Ishikawa (cell line): ENCODE results near the gene RND3.

Experiments
- CEBPB ChIP-seq: IDR thresholded peaks from 2 replicates; pipeline ENCODE4 v1.6.1; 2012
- CREB1 ChIP-seq: IDR thresholded peaks from 2 replicates; pipeline ENCODE4 v1.6.1; 2012; ENCODE audit warnings: low read depth
- EGR1 ChIP-seq: IDR thresholded peaks from 2 replicates; pipeline ENCODE4 v1.6.1; 2012
- EP300 ChIP-seq: IDR thresholded peaks from 2 replicates; pipeline ENCODE4 v1.6.1; 2012; ENCODE audit warnings: borderline replicate concordance
- FOXM1 ChIP-seq: IDR thresholded peaks from 2 replicates; pipeline ENCODE4 v1.6.1; 2012; ENCODE audit warnings: low read depth, borderline replicate concordance
- NFIC ChIP-seq: IDR thresholded peaks from 2 replicates; pipeline ENCODE4 v1.6.1; 2012
- RAD21 ChIP-seq: IDR thresholded peaks from 2 replicates; pipeline ENCODE4 v1.6.1; 2012; ENCODE audit warnings: low read depth
- TAF1 ChIP-seq: IDR thresholded peaks from 2 replicates; pipeline ENCODE4 v1.6.1; 2012; ENCODE audit warnings: low read depth, mild to moderate bottlenecking
- TCF12 ChIP-seq: IDR thresholded peaks from 2 replicates; pipeline ENCODE4 v1.6.1; 2012; ENCODE audit warnings: low read depth
- TEAD4 ChIP-seq: IDR thresholded peaks from 2 replicates; pipeline ENCODE4 v1.6.1; 2012
- YY1 ChIP-seq: IDR thresholded peaks from 2 replicates; pipeline ENCODE4 v1.6.1; 2012; ENCODE audit warnings: low read depth
- ZBTB7A ChIP-seq: IDR thresholded peaks from 2 replicates; pipeline ENCODE4 v1.6.1; 2012; ENCODE audit warnings: low read depth
- TF ChIP-seq, protein P1 (sequence below): IDR thresholded peaks from 2 replicates; pipeline ENCODE4 v1.6.1; 2012; ENCODE audit warnings: low read depth, mild to moderate bottlenecking
- TF ChIP-seq, protein P2 (sequence below): IDR thresholded peaks from 2 replicates; pipeline ENCODE4 v1.6.1; 2012
- TF ChIP-seq, protein P3 (sequence below): IDR thresholded peaks from 2 replicates; pipeline ENCODE4 v1.6.1; 2012

Gene RND3

DNA sequence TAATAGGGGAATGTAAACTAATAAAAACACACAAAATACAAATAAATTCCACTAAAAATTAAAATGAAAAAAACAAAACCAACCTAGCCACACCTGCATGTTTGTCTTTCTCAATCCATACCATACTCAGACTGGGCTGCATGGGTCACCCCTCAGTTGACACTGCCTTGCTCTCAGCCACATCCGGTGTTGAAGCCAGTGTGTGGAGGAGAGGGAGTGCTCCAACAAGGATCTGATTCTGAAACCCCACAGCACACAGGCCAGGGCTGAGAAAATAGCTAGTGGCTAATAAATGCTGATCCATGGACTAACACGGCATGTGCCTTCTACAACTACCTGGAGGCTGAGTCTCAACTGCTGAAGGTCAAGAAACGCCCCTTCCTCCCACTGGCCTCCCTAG, 13.7 kb downstream of the RND3 start:
- TF ChIP-seq EGR1 (no peak), NFIC (no peak), CEBPB (no peak), TEAD4 (no peak), FOXM1 (no peak), TCF12 (no peak), ZBTB7A (no peak), EP300 (no peak), YY1 (no peak), RAD21 (no peak), TAF1 (no peak), CREB1 (no peak)
- TF ChIP-seq, protein P1, sequence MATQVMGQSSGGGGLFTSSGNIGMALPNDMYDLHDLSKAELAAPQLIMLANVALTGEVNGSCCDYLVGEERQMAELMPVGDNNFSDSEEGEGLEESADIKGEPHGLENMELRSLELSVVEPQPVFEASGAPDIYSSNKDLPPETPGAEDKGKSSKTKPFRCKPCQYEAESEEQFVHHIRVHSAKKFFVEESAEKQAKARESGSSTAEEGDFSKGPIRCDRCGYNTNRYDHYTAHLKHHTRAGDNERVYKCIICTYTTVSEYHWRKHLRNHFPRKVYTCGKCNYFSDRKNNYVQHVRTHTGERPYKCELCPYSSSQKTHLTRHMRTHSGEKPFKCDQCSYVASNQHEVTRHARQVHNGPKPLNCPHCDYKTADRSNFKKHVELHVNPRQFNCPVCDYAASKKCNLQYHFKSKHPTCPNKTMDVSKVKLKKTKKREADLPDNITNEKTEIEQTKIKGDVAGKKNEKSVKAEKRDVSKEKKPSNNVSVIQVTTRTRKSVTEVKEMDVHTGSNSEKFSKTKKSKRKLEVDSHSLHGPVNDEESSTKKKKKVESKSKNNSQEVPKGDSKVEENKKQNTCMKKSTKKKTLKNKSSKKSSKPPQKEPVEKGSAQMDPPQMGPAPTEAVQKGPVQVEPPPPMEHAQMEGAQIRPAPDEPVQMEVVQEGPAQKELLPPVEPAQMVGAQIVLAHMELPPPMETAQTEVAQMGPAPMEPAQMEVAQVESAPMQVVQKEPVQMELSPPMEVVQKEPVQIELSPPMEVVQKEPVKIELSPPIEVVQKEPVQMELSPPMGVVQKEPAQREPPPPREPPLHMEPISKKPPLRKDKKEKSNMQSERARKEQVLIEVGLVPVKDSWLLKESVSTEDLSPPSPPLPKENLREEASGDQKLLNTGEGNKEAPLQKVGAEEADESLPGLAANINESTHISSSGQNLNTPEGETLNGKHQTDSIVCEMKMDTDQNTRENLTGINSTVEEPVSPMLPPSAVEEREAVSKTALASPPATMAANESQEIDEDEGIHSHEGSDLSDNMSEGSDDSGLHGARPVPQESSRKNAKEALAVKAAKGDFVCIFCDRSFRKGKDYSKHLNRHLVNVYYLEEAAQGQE = no peak
- TF ChIP-seq, protein P2, sequence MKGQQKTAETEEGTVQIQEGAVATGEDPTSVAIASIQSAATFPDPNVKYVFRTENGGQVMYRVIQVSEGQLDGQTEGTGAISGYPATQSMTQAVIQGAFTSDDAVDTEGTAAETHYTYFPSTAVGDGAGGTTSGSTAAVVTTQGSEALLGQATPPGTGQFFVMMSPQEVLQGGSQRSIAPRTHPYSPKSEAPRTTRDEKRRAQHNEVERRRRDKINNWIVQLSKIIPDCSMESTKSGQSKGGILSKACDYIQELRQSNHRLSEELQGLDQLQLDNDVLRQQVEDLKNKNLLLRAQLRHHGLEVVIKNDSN = no peak
- TF ChIP-seq, protein P3, sequence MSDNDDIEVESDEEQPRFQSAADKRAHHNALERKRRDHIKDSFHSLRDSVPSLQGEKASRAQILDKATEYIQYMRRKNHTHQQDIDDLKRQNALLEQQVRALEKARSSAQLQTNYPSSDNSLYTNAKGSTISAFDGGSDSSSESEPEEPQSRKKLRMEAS = no peak

DNA sequence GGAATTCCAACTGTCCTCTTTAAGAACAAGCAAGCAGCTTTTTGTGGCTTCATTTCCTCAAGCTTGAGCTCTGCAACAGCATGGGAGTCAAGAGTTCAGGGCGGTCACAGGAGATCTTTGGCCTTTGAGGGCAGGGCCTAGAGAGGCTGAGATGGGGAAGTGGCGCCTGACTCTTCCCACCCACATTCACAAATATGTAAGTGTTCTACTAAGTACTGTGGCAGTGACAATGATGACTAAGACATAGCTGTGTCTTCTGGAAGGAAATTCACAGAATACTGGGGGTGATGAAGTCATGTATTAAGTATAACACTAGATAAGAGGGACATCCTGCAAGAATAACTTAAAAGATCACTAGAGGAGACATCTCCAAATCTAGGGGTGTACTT, 15.0 kb downstream of the RND3 start:
- TF ChIP-seq NFIC = no peak
- no peak for TF ChIP-seq TAF1
- TF ChIP-seq, protein P3 = no peak
- TF ChIP-seq, protein P2 = no peak
- TF ChIP-seq CEBPB = no peak
- TF ChIP-seq CREB1 = no peak
- no peak for TF ChIP-seq TCF12
- TF ChIP-seq YY1 = no peak
- no peak for TF ChIP-seq EGR1
- no peak for TF ChIP-seq ZBTB7A
- TF ChIP-seq FOXM1 = no peak

DNA sequence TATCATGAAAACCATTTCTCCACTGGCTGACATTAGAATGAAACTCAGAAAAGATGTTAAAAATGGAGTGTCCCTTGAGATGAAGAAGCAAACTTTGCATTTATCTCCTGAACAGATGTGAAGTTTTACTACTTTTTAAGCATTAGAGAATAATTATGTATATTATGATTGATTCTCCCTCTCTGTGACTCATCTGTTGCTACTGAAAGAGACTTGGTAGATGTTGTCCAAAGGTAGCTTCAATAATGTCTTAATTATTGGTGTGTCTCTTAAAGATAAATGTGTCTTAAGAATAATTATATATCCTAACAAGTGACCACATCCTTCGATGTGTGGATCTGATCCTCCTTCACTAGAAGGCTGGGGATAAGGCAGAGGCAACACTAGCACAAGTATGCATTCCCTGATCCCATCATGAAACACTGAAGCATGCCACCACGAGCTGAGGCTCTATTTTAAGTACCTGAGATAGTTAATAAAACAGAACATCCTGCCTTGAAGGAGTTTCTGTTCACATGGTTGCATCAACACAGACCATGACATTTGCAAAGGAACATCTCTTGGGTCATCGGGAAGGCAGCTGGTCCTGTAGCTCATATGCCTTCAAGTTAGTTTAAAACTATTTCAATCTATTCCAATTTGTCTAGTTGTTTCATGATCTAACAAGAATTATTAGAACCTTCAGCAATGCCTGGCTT, 15.5 kb downstream of the RND3 start:
- TF ChIP-seq EP300 = no peak
- TF ChIP-seq NFIC = no peak
- no peak for TF ChIP-seq YY1
- TF ChIP-seq ZBTB7A = no peak
- TF ChIP-seq, protein P2 = no peak
- TF ChIP-seq RAD21 = no peak
- TF ChIP-seq, protein P1 = no peak
- TF ChIP-seq CREB1 = no peak
- TF ChIP-seq TAF1 = no peak
- TF ChIP-seq, protein P3 = no peak
- TF ChIP-seq TCF12 = no peak
- no peak for TF ChIP-seq FOXM1
- no peak for TF ChIP-seq CEBPB
- TF ChIP-seq TEAD4 = no peak
- no peak for TF ChIP-seq EGR1

DNA sequence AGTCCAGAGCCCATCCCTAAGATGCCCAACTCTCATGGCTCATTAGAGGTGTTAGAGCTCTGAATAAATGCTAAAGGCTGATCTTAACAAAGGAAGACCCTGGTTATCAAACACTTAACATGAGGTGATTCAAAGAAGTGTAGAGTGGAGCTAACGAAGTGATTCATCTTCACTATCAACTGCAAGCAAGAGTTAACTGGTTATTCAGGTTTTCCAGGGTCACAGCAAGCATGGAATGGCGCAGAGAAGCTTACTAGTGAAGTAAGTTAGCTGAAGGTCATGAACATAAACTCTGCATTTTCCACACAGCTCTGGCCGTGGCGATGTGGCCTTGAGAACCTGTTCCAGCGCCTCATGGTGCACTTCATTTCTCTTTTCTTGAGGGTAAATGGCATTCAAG, 17.0 kb downstream of the RND3 start:
- TF ChIP-seq CEBPB (no peak), CREB1 (no peak), TCF12 (no peak), RAD21 (no peak)
- TF ChIP-seq, protein P2 = no peak
